ENCODE data around the gene SMU1.

- TF ChIP-seq GATA2 (IDR thresholded peaks at IDR 0.05; ENCODE audit: low read depth, low read length) (no peak), GATA3 (IDR thresholded peaks at IDR 0.05; ENCODE audit: low read depth, low read length) (no peak)
These were observed 46.2 kb downstream of the SMU1 start for GRCh38 chr9:33030285-33030684.

All from SH-SY5Y (cell line).